ENCODE results near the gene ZNF865. TPM values are rescaled to one million over a fixed set of nuclear protein-coding genes. Genes with fewer than 3 reads are reported as not detected.

ZNF865 gene
- total RNA-seq, 1 experiment from 2014 or later: 5.5 TPM

GRCh38 chr19:55652311-55653128 is 47.1 kb downstream of the ZNF865 start:
- H3K27me3 ChIP-seq (ENCODE audit: low read length): no peaks in the 10 kb centered on the region
- no TSS peak for BruUV-seq (replicated peaks)

DNA sequence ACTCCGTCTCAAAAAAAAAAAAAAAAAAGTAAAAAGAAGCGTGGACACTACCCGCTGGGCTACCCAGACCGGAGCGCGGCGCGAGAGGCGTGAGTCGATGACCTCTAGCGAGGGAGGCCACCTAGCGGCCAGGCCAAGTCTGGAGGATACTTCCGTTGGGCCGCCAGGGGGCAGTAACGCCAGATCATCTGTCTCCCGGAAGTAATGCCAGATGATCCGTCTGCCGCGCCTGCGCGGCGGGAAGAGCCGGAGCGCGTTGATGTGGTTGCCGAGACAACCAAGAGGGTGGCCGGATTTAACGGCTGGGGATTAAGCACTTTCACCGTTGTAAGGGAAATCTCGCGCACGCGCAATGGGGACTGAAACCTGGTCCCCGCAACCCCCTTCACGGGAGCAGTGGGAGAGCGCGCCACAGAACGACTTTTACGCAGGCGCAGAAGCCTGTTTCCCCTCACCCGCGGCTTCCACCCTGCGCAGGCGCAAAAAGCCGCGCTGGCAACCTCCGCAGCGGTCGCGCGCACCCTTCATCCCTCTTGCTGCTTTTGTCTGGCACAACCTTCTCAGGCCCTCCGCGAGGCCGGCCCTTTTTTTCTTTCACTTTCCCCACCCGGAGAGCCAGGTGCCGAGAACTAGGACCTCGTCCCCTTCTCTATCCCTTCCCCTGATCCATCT is 48.3 kb downstream of the ZNF865 start:
- H3K27ac ChIP-seq (ENCODE audit: low read length): peak overlapping the region; percentile 80
- peaks cover 41% of the 10 kb centered on the region for H3K79me2 ChIP-seq (ENCODE audit: low read length)
- H3K4me3 ChIP-seq (ENCODE audit: low read length): peak overlapping the region; percentile 78
- peaks cover 13% of the 10 kb centered on the region for H3K4me1 ChIP-seq (ENCODE audit: insufficient read depth, low read length)
- peak; percentile 44 for ATAC-seq
- ChIA-PET POLR2A (ENCODE audit: unreplicated experiment) (interaction anchor here (0.6 to 1.4 kb wide), 6 partner anchors 30 to 1517 kb away, joined by 3 to 8 read pairs (median 6); partner anchors contain the start of gene ZNF784), CTCF (interaction anchor here (0.5 to 1.4 kb wide), 10 partner anchors 9 to 591 kb away, joined by 3 to 12 read pairs (median 4); partner anchors contain the start of genes NAT14 and RDH13)
- no peaks in the 10 kb centered on the region for H3K27me3 ChIP-seq (ENCODE audit: low read length)
- intact Hi-C loops (cut with micrococcal nuclease): no loop called here
- H3K9me2 ChIP-seq (replicated peaks; ENCODE audit: low read length): no peaks in the 10 kb centered on the region
- H3K36me3 ChIP-seq (ENCODE audit: low read depth, low read length): peaks cover 16% of the 10 kb centered on the region
- H4K20me1 ChIP-seq (ENCODE audit: low read length): peaks cover 31% of the 10 kb centered on the region
- peak overlapping the region; percentile 99 for H3K9ac ChIP-seq (ENCODE audit: low read length)
- DNase-seq: peak; percentile 99
- peak overlapping the region; percentile 85 for H3K4me2 ChIP-seq (ENCODE audit: low read length)
- H2AFZ ChIP-seq (ENCODE audit: low read length): peak overlapping the region; percentile 78
- no peaks in the 10 kb centered on the region for H3F3A ChIP-seq (ENCODE audit: low read length, unreplicated experiment)
- TF ChIP-seq EZH2 (IDR thresholded peaks at IDR 0.05; ENCODE audit: low read length, unreplicated experiment): no peak
- no peak for TF ChIP-seq EZH2phosphoT487 (IDR thresholded peaks at IDR 0.05; ENCODE audit: borderline replicate concordance, low read length)
- TF ChIP-seq CTCF (conservative IDR thresholded peaks at IDR 0.05; ENCODE audit: low read depth, low read length): peak; percentile 99
- BruUV-seq (replicated peaks): TSS peak; percentile 76
- no peaks in the 10 kb centered on the region for H3K9me3 ChIP-seq (ENCODE audit: low read length)

More at GRCh38 chr19:55652311-55653128, 47.1 kb downstream of the ZNF865 start:
- DNase-seq: no peak
- ChIA-PET CTCF (interaction anchor here (0.5 to 0.7 kb wide), 3 partner anchors 16 to 590 kb away, joined by 5 to 12 read pairs (median 9); partner anchors contain the start of gene RDH13), POLR2A (ENCODE audit: unreplicated experiment) (no interaction called here)
- no peak overlapping the region for H3K27ac ChIP-seq (ENCODE audit: low read length)
- H3K9ac ChIP-seq (ENCODE audit: low read length): no peak overlapping the region
- no peak for TF ChIP-seq EZH2phosphoT487 (IDR thresholded peaks at IDR 0.05; ENCODE audit: borderline replicate concordance, low read length)
- TF ChIP-seq EZH2 (IDR thresholded peaks at IDR 0.05; ENCODE audit: low read length, unreplicated experiment): no peak
- TF ChIP-seq CTCF (conservative IDR thresholded peaks at IDR 0.05; ENCODE audit: low read depth, low read length): no peak
- H3K36me3 ChIP-seq (ENCODE audit: low read depth, low read length): peaks cover 13% of the 10 kb centered on the region
- H4K20me1 ChIP-seq (ENCODE audit: low read length): peaks cover 19% of the 10 kb centered on the region
- H3K4me3 ChIP-seq (ENCODE audit: low read length): no peak overlapping the region; the same call in 1 of the 2 replicates
- H3K9me3 ChIP-seq (ENCODE audit: low read length): no peaks in the 10 kb centered on the region
- H3K9me2 ChIP-seq (replicated peaks; ENCODE audit: low read length): no peaks in the 10 kb centered on the region
- H3K4me1 ChIP-seq (ENCODE audit: insufficient read depth, low read length): peaks cover 15% of the 10 kb centered on the region
- H3K79me2 ChIP-seq (ENCODE audit: low read length): peaks cover 37% of the 10 kb centered on the region
- no peak overlapping the region for H2AFZ ChIP-seq (ENCODE audit: low read length)
- peaks cover under 1% of the 10 kb centered on the region for H3F3A ChIP-seq (ENCODE audit: low read length, unreplicated experiment)
- intact Hi-C loops (cut with micrococcal nuclease): no loop called here
- no peak overlapping the region; the same call in 1 of the 2 replicates for H3K4me2 ChIP-seq (ENCODE audit: low read length)
- ATAC-seq: no peak

Data from PC-3 (cell line).